Stimulated activated CD8-positive, alpha-beta memory T cell treated with anti-CD3 and anti-CD28 coated beads, Interleukin-7, amount 100 ng/mL, for 48 hours (primary cell): ENCODE measurements around the gene IARS2.
"Not testable (repeated sequence)": the region's sequence is repeated elsewhere in the genome, so short reads cannot be mapped to it uniquely, and the experiment has no call there.

ENCODE experiments used
- DNase-seq, 2 donors: peaks; one replicate each; pipeline ENCODE4 v3.0.0-alpha.2; 2020; ENCODE audit warnings: low read depth in 1 of 2; ENCODE audit errors: extremely low read depth in 1 of 2

Gene IARS2

GRCh38 chr1:220094016-220094911 is at the start of gene IARS2:
IARS2 (plus strand) TSS chr1:220094132; CDS start chr1:220094217, 85 bp downstream.
- peak; percentile 81 to 87 for DNase-seq

GRCh38 chr1:220044678-220045355 is 49.1 kb upstream of the IARS2 start:
- DNase-seq, result no peak

GRCh38 chr1:220045356-220046051 is 48.4 kb upstream of the IARS2 start:
- DNase-seq, result no peak

GRCh38 chr1:220046052-220046930 is 47.6 kb upstream of the IARS2 start, which contains the start of gene EPRS1:
EPRS1 (minus strand) TSS chr1:220046505; CDS start chr1:220046388, 117 bp downstream.
- peak; percentile 89 to 91 for DNase-seq

- no peak for DNase-seq
Measured at GRCh38 chr1:220056374-220056773, 37.6 kb upstream of the IARS2 start.

GRCh38 chr1:220060876-220061275 is 33.1 kb upstream of the IARS2 start:
- no peak for DNase-seq

- no peak for DNase-seq
Measured at GRCh38 chr1:220062629-220063028, 31.3 kb upstream of the IARS2 start.

- no peak for DNase-seq
Measured at GRCh38 chr1:220067269-220068204, 26.4 kb upstream of the IARS2 start.

GRCh38 chr1:220076861-220077762 is 16.8 kb upstream of the IARS2 start:
- no peak for DNase-seq

- DNase-seq, result no peak
Measured at GRCh38 chr1:220077887-220078286, 16.0 kb upstream of the IARS2 start.

- no peak for DNase-seq
Measured at GRCh38 chr1:220084460-220084859, 9.5 kb upstream of the IARS2 start.

- not testable (repeated sequence) for DNase-seq
Measured at GRCh38 chr1:220086261-220086686, 7.7 kb upstream of the IARS2 start.

- DNase-seq, result peak; percentile 82 to 93
Measured at GRCh38 chr1:220089650-220090556, 4.0 kb upstream of the IARS2 start, which contains the start of gene BPNT1. BPNT1 (minus strand) TSS chr1:220089788; CDS start chr1:220079846, 9,942 bp downstream.

GRCh38 chr1:220092694-220093093 is 1.2 kb upstream of the IARS2 start:
- no peak for DNase-seq

- DNase-seq, result no peak
Measured at GRCh38 chr1:220093361-220094015, 444 bp upstream of the IARS2 start.

- DNase-seq, result no peak
Measured at GRCh38 chr1:220099826-220100225, 5.9 kb downstream of the IARS2 start.
